ENCODE results near the gene NXPH1.

GRCh38 chr7:8702807-8703206 is 269.4 kb downstream of the NXPH1 start:
- TF ChIP-seq CTCF (IDR thresholded peaks at IDR 0.05) (no peak), POLR2A (IDR thresholded peaks at IDR 0.05) (no peak), EP300 (IDR thresholded peaks at IDR 0.05) (no peak)

All from sigmoid colon (tissue), 4 donors.